Activated T-helper 1 cell treated with anti-CD3 and anti-CD28 coated beads, Interleukin-12 subunit alpha, Interleukin-12 subunit beta, Interleukin-2, Interleukin-4 antibody, amounts not matched to agents 30 ng/mL and 10 ng/mL and 1 ng/mL, durations not matched to agents 14 hours and 24 hours and 36 hours (primary cell): Measurements from ENCODE around the gene CAMKK1. TPM values are rescaled to one million over a fixed set of nuclear protein-coding genes. Genes with fewer than 3 reads are reported as not detected.

ENCODE experiments used
- DNase-seq: peaks from one replicate; pipeline ENCODE4 v3.0.0; 2021; ENCODE audit warnings: low spot score
- H3K27ac Mint-ChIP-seq: one replicate; pipeline ENCODE4 v1.8.0; 2021; ENCODE audit warnings: mild to moderate bottlenecking, mixed read lengths
- H3K27me3 Mint-ChIP-seq: one replicate; pipeline ENCODE4 v1.8.0; 2022; ENCODE audit warnings: mild to moderate bottlenecking, moderate library complexity, mixed read lengths; ENCODE audit not compliant: insufficient read depth
- H3K36me3 Mint-ChIP-seq: one replicate; pipeline ENCODE4 v1.8.0; 2021; ENCODE audit warnings: low read depth, mixed read lengths
- H3K4me1 Mint-ChIP-seq: one replicate; pipeline ENCODE4 v1.8.0; 2021; ENCODE audit warnings: low read depth, mixed read lengths
- H3K4me3 Mint-ChIP-seq: one replicate; pipeline ENCODE4 v1.8.0; 2021; ENCODE audit warnings: mild to moderate bottlenecking, moderate library complexity, mixed read lengths
- H3K9me3 Mint-ChIP-seq: one replicate; pipeline ENCODE4 v1.8.0; 2021; ENCODE audit warnings: mixed read lengths
- intact Hi-C: fragments of 100-400 bp; cut with micrococcal nuclease; formaldehyde crosslinking; loops from one replicate; pipeline ENCODE4 v1.15.1; 2024
- total RNA-seq: library from RNA; stranded (reverse); gene quantifications from 2 replicates; pipeline ENCODE4 v1.2.3, GENCODE V29; 2022

CAMKK1 gene
- total RNA-seq, 1 donor from 2014 or later = 6.1 TPM

DNA sequence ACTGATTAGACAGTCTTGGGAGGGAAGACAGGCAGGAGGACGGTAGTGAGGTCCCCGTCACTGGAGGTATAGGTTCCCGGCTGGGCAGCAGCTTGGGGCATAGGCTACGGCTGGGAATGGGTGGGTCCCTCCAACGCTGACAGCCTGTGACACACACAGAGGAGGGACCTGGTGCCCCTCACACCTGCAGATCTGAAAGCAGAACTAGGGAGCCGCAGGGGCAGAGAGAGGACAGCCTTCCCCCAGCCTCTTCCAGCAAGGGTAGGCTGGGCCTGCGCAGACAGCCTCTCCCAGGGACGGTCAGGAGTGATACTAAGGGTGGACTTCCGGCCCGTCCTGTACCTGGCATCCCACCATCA, 21.4 kb upstream of the CAMKK1 start:
- intact Hi-C loops = loop anchor here (1.0 to 5.0 kb wide), 3 partner anchors 51 to 228 kb away; partner anchors contain the start of genes CYB5D2 and ZZEF1
- H3K4me3 Mint-ChIP-seq = no peak overlapping the region

DNA sequence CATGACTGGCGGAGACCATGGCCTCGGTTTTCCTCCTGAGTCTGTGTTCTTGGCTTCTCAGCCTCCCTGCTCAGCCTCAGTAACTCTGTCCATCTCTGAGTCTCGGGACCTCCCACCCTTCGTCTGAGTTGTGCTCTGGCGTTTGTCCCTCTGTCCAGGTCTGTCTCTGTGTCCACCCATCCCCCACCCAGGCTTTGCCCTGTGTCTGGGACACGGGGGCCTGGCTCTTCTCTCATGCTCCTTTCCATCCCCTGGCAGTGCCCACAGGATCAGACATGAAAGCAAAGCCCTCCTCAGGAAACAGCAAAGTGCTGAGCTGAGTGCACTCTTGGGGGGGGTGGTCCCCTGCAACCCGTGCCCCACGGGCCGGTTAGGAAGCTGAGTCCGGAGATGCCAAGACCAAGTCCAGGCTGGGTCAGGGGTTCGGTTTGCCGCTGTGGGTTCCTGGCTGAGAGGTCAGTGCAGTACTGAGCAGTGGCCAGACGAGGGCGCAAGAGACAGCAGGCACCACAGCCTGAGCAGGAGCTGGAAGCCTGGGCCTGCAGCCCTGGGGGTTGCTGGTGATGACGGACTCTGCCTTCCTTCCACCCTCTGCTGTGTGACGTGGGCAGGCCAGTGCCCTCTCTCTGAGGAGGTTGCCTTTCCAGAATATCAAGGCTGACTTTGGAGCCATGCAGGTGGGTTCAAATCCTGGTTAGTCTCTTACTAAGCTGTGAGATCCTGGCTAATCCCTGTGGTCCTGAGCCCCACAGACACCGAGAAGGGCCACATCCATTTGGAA, 20.9 kb upstream of the CAMKK1 start:
- H3K4me3 Mint-ChIP-seq = no peak overlapping the region
- H3K27me3 Mint-ChIP-seq = no peaks in the 10 kb centered on the region
- H3K36me3 Mint-ChIP-seq = no peaks in the 10 kb centered on the region
- peaks cover 38% of the 10 kb centered on the region for H3K4me1 Mint-ChIP-seq
- peak; percentile 68 for DNase-seq
- H3K9me3 Mint-ChIP-seq = no peaks in the 10 kb centered on the region
- H3K27ac Mint-ChIP-seq = peak overlapping the region; percentile 16
- intact Hi-C loops = loop anchor here (1.0 to 5.0 kb wide), 5 partner anchors 51 to 229 kb away; partner anchors contain the start of genes CYB5D2 and ZZEF1

More for the DNA sequence above, 21.4 kb upstream of the CAMKK1 start:
- H3K9me3 Mint-ChIP-seq = no peaks in the 10 kb centered on the region
- H3K27ac Mint-ChIP-seq = peak overlapping the region; percentile 16
- H3K27me3 Mint-ChIP-seq = no peaks in the 10 kb centered on the region
- H3K4me1 Mint-ChIP-seq = peaks cover 38% of the 10 kb centered on the region
- DNase-seq = no peak
- no peaks in the 10 kb centered on the region for H3K36me3 Mint-ChIP-seq

DNA sequence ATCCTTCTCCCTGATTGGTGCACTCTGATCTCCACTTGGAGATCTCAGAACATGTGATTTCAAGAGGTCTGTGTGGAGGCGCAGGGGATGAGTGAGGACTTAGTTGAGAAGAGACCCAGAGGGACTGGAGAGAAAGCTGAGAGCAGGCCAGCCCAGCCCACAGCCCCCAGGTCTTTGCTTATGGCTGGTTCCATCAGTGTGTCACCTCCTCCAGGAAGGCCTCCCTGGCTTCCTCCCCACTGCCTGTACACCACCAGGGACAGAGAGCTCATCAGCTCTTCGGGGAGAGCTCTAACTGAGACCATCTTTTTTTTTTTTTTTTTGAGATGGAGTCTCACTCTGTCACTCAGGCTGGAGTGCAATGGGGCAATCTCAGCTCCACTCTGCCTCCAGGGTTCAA, 20.0 kb upstream of the CAMKK1 start:
- no peak for DNase-seq
- Mint-ChIP-seq H3K4me3 (no peak overlapping the region), H3K27ac (peak overlapping the region; percentile 52), H3K4me1 (peaks cover 38% of the 10 kb centered on the region), H3K27me3 (no peaks in the 10 kb centered on the region), H3K36me3 (no peaks in the 10 kb centered on the region), H3K9me3 (no peaks in the 10 kb centered on the region)
- intact Hi-C loops = loop anchor here (1.0 to 5.0 kb wide), 3 partner anchors 52 to 229 kb away; partner anchors contain the start of genes CYB5D2 and ZZEF1

DNA sequence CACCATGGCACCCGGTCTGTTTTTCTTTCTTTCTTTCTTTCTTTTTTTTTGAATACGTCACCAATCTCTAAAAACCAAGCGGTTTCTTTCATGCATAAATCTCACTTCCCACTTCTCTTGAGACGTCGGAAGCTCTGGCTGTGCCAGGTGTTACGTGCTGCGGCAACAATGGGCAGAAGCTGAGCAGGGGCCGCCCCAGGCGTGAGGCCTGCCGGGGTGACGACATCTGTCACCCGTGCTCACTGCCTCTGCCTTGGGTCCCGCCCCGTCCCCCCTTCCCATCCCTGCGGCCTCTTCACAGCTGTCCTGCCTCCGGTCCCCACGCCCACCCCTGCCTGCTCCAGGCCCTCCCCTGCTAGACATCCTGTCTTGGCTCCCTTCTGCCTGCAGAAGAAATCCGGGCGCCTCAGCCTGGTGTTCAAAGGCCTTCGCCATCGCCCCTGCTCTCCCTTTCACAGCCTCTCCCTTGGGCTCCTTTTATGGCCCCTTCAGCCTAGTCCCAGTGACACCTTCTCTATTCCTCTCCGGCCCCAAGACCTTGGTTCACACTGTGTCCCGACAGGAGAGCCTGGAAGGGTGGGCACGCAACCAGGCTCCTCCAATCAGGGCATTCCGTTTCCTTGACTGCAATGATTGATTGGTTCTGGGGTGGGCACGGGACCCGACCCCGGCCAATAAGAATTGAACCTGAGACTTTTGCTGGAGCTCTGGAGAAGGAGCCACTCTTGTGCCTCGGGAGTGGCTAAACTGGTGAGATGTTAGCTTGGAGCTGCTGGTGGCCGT, 18.6 kb upstream of the CAMKK1 start:
- peak; percentile 53 for DNase-seq
- Mint-ChIP-seq H3K4me3 (peak overlapping the region; percentile 28), H3K9me3 (no peaks in the 10 kb centered on the region), H3K4me1 (peaks cover 32% of the 10 kb centered on the region), H3K27ac (peak overlapping the region; percentile 77), H3K36me3 (no peaks in the 10 kb centered on the region), H3K27me3 (peaks cover 4% of the 10 kb centered on the region)
- intact Hi-C loops = loop anchor here (1.0 to 5.0 kb wide), 3 partner anchors 18 to 231 kb away; partner anchors contain the start of genes CAMKK1, CYB5D2, NCBP3 and ZZEF1

DNA sequence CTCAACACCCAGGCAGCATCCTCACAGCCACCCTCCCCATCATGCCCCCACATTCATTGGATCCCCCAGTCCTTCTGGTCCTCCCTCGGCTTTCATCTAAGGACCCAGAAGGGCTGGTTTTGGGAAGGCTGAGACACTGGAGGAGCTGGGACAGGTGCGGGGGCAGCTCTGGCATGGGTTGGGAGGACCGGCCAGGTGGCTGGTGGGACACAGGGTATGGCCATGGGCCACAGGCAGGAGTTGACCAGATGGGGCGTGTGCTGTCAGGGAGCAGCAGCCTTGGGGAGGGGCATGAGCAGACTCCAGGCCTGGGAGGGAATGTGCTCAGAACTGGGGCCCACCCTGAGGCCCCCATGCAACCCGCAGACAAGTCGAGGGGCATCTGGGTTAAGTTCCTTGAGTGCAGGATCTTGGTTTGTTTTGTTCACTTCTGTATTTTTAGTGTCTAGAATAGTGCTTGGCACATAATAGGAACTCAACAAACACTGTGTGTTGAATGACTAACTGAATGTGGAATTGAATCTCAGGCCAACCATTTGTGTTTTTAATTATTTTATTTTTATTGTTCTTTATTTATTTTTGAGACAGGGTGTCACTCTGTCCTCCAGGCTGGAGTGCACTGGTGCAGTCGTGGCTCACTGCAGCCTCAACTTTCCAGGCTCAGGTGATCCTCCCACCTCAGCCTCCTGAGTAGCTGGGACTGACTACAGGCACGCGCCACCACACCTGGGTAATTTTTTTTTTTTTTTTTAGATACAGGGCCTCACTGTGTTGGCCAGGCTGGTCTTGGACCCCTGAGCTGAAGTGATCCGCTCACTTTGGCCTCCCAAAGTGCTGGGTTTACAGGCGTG, 17.8 kb upstream of the CAMKK1 start:
- intact Hi-C loops = loop anchor here (1.0 to 5.0 kb wide), 3 partner anchors 17 to 232 kb away; partner anchors contain the start of genes CAMKK1, CYB5D2, NCBP3 and ZZEF1
- H3K36me3 Mint-ChIP-seq = no peaks in the 10 kb centered on the region
- peaks cover 7% of the 10 kb centered on the region for H3K27me3 Mint-ChIP-seq
- H3K9me3 Mint-ChIP-seq = no peaks in the 10 kb centered on the region
- no peak for DNase-seq
- no peak overlapping the region for H3K4me3 Mint-ChIP-seq
- H3K27ac Mint-ChIP-seq = peak overlapping the region; percentile 77
- peaks cover 28% of the 10 kb centered on the region for H3K4me1 Mint-ChIP-seq

DNA sequence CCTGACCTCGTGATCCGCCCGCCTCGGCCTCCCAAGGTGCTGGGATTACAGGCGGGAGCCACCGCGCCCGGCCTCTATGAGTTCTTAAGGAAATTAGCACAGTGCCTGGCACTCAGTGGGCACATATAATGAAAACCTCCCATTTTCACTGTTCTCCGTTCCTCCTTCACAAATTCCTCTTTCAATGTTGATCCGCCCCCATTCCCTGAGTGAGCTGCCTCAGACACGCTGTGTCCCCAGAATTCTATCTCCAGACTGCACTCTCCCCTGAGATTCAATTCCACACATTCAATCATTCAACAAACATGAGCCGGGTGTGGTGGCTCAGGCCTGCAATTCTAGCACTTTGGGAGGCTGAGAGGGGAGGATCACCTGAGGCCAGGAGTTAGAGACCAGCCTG, 16.4 kb upstream of the CAMKK1 start:
- H3K4me1 Mint-ChIP-seq = peaks cover 23% of the 10 kb centered on the region
- peaks cover 7% of the 10 kb centered on the region for H3K27me3 Mint-ChIP-seq
- intact Hi-C loops = no loop called here
- no peak for DNase-seq
- no peaks in the 10 kb centered on the region for H3K9me3 Mint-ChIP-seq
- H3K36me3 Mint-ChIP-seq = no peaks in the 10 kb centered on the region
- H3K4me3 Mint-ChIP-seq = no peak overlapping the region
- no peak overlapping the region for H3K27ac Mint-ChIP-seq

DNA sequence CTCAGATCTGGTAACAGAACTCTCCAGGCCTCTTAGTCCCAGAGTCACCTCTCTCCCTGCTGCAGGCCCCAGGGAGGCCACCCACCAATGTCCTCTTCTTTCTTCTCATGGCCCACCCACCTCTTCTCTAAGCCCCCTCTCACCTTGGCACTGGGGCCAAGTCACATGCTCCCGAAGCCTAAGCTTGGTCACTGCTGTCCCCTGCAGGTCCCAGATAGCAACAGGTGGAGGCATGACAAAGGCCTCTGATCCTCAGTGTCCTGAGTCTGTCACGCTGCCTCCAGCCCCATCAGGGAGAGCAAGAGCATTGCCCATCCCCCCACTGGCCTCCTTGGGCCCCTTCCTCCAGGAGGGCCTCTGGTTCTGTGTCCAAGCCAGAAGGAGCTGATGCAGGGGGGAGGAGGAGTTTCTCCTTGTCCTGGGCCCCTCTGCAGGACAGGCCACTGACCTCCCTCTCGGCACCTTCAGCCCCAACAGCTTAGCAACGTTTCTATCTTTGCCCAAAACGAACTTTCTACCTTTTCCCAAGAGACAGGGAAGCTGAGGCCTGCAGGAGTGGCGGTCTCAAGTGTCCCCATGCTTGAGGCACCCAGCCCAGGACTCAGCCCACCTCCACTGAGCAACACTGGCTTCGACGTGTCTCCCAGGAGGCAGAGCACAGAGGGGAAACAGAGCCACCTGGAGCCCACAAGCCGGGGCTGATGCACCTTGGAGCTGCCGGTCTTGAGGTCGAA, 14.8 kb upstream of the CAMKK1 start:
- H3K27ac Mint-ChIP-seq = no peak overlapping the region
- intact Hi-C loops = no loop called here
- H3K4me1 Mint-ChIP-seq = peaks cover 16% of the 10 kb centered on the region
- no peak for DNase-seq
- H3K9me3 Mint-ChIP-seq = no peaks in the 10 kb centered on the region
- H3K36me3 Mint-ChIP-seq = no peaks in the 10 kb centered on the region
- peaks cover 7% of the 10 kb centered on the region for H3K27me3 Mint-ChIP-seq
- H3K4me3 Mint-ChIP-seq = no peak overlapping the region

DNA sequence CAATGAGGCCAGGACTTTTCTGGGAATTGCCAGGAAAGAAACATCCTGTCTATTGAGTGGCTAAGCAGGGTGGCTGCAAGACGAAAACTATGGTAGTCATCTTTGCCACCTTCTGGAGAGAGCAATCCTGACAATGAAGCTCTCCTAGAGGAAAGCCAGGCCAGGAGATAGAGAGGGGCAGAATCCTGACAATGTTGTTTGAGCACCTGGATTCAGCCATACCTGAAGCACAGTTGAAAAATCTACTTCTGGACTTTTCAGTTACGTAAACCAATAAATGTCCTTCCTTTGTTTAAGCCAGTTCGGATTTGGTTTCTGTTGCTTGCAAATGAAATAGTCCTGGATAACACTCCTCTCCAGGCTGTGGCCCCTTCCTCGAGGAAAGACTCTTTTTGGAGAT, 14.0 kb upstream of the CAMKK1 start:
- H3K9me3 Mint-ChIP-seq = no peaks in the 10 kb centered on the region
- intact Hi-C loops = no loop called here
- no peaks in the 10 kb centered on the region for H3K36me3 Mint-ChIP-seq
- peaks cover 14% of the 10 kb centered on the region for H3K4me1 Mint-ChIP-seq
- H3K27ac Mint-ChIP-seq = no peak overlapping the region
- no peak overlapping the region for H3K4me3 Mint-ChIP-seq
- H3K27me3 Mint-ChIP-seq = peaks cover 7% of the 10 kb centered on the region
- DNase-seq = no peak

DNA sequence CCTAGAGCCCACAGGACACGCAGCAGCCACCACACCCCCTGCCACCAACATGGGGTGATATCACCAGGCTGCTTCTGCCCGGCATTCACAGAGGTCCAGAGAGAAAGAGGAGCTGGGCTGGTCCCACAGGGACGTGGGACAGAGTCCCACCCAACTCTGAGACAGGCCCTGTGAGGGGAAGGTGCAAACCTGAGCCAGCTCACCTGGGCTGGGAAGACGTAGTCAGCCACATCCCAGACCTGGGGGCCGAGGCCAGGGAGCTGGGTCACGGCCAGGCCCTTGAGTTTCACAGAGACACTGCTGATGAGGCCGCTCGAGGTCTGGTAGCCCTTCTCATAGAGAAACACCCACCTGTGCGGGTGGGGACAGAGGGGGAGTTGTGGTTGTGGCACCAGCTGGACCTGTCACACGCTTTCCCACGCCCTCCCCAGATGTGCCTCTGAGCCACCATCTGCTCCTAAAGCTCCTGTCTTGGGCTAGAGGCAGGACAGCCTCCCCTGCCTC, 12.2 kb upstream of the CAMKK1 start:
- DNase-seq = no peak
- Mint-ChIP-seq H3K9me3 (no peaks in the 10 kb centered on the region), H3K4me3 (no peak overlapping the region), H3K27ac (no peak overlapping the region), H3K36me3 (no peaks in the 10 kb centered on the region), H3K4me1 (peaks cover under 1% of the 10 kb centered on the region), H3K27me3 (peaks cover 11% of the 10 kb centered on the region)
- intact Hi-C loops = no loop called here

DNA sequence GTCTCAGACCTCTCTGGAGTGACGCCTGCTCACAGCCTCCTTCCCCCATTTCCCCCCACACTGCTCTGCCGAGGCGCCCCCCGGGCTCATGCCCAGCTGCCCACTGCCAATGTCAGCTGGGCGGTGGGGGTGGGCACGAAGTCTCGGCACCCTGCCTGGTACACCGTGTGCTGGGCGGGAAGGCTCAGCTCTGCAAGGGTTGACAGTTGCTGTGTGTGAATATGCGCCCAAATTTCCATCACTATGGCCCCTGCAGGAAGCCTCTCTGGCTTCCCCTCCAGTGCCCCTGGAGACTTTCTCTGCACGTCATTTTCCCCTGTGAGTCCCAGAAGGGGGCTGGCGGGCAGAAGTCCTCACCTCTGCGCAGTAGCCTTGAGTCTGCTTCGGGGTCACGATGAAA, 11.6 kb upstream of the CAMKK1 start:
- Mint-ChIP-seq H3K27me3 (peaks cover 11% of the 10 kb centered on the region), H3K4me1 (no peaks in the 10 kb centered on the region), H3K4me3 (no peak overlapping the region), H3K27ac (no peak overlapping the region), H3K36me3 (no peaks in the 10 kb centered on the region), H3K9me3 (no peaks in the 10 kb centered on the region)
- intact Hi-C loops = no loop called here
- DNase-seq = no peak

DNA sequence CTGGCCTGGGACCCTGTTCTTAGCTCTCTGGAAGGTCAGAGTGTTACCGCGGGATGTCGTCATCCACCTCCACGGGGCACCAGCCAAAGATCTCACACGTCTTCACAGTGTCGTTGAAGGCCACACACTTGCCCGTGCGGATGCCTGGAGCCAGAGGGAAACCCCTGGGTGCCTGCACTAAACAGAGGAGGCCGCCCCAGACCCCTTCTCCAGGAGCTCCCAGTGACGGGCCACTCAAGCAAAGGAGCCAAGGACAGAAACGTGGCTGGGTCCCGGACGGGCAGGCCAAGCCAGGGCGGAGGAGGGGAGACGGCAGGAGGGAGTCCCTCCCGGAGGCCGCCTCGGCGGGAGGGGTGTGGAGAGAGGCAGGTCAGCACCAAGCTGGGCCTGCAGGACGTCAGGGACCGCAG, 11.0 kb upstream of the CAMKK1 start:
- Mint-ChIP-seq H3K27ac (no peak overlapping the region), H3K36me3 (no peaks in the 10 kb centered on the region), H3K9me3 (no peaks in the 10 kb centered on the region), H3K4me3 (no peak overlapping the region), H3K4me1 (no peaks in the 10 kb centered on the region), H3K27me3 (peaks cover 11% of the 10 kb centered on the region)
- intact Hi-C loops = no loop called here
- DNase-seq = no peak
